Lower leg skin (tissue), 3 donors: ENCODE measurements around the gene COPS4.

Source experiments
- CTCF ChIP-seq, 3 donors: fragments of 450-650 bp; IDR thresholded peaks; one replicate each; pipeline ENCODE4 v1.5.1; 2016; ENCODE audit warnings: antibody characterized with exemption in 3 of 3, mild to moderate bottlenecking in 3 of 3, moderate library complexity in 2 of 3
- POLR2A ChIP-seq, 2 donors: fragments of 450-650 bp; IDR thresholded peaks; one replicate each; pipeline ENCODE4 v1.6.1; 2016 to 2017; ENCODE audit warnings: antibody characterized with exemption in 2 of 2, mild to moderate bottlenecking in 1 of 2, moderate library complexity in 1 of 2

DNA sequence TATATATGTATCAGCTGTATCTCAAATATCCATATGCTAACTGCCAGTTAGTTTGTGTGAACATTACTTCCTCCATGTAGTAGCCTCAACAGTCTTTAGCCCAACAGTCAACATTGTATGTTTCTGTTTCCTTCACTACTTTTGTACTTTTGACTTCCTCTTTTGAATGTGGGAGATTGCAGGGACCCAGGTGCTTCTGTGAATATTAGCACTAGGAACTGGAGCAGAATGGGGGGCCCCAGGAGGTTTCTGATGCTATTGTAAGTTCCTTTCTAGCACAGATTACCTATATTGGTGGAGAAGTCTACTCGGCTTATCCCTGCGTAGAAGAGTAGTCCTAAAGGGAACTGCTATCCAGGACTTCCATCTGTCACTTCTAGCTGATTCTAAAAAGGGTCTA lies 77.2 kb downstream of the COPS4 start:
- TF ChIP-seq CTCF (IDR thresholded peaks at IDR 0.05) (no peak), POLR2A (IDR thresholded peaks at IDR 0.05) (no peak)
